Stimulated activated CD4-positive, alpha-beta T cell treated with anti-CD3 and anti-CD28 coated beads, Interleukin-1b, Interleukin-23, amount 100 ng/mL, for 1 hour (primary cell): Measurements from ENCODE around the gene PLXNA4.

Experiments
- DNase-seq, 2 donors: peaks; one replicate each; pipeline ENCODE4 v3.0.0-alpha.2; 2020; ENCODE audit warnings: low read depth in 2 of 2

The PLXNA4 gene

DNA sequence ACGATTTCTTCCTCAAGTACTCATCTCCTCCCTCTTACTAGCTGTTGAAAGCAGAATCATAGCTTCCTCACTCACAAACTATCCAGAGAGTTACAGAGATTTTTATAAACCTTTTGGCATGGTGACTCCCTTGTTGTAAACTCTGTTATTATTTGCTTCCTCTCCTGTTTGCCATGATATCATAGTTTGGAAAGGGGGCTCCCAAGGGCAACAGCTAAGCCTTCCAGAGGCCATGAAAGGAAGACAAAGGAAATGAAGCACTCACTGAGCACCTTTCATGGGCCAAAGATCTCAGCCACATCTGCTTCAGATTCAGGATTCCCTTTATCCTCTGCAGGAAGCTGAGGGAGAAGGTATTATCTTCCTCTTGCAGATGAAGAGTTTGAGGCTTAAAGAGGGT is 484.6 kb downstream of the PLXNA4 start:
- DNase-seq: no peak

GRCh38 chr7:132090444-132090843 is 485.8 kb downstream of the PLXNA4 start:
- DNase-seq: no peak

GRCh38 chr7:132089356-132089755 is 486.9 kb downstream of the PLXNA4 start:
- no peak for DNase-seq

DNA sequence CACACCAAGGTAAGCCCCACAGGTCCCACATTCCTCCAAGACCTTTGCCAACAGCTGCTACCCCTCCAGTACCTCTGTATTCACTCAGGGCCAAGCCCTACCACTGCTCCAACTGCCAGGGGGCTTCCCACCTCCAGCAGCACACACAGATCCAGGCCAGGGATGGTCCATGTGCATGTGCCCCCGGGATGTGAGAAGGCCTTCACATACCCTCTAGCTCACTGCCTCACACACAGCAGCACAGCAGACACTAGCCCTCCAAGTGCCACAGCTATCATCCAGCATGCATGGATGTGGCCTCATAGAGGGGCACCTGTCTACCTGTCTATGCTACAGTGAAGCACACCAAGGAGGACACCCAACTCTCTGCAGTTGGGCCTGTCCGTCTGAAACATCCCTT is 488.8 kb downstream of the PLXNA4 start:
- DNase-seq: no peak

GRCh38 chr7:132084776-132085388 is 491.4 kb downstream of the PLXNA4 start:
- DNase-seq: no peak

DNA sequence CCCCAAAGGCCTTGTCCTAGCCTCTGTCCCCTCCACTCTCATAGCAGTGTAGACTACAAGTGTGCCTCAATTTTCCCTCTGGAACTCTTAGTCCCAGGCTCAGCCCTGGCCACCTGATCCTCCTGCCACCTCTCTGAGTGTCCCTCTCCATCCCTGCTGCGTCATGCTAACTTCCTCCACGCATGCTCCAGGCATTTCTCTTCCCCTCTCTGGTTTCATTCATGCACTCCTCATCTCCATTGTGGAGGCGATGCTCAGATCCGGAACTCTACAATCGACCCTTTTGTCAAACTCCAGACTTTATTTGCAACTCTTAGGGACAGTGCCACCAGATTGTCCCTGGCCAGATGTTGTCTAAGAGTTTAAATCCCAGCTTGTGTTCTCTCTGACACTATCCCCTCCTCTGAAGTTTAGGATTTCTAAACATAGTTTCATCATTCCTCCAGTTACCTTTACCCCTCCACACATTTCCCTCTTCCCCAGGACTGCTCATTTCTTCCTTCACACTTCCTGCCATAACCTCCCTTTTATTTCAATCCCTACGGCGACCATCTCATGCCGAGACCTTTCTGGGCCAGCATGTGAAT is 492.6 kb downstream of the PLXNA4 start:
- DNase-seq: no peak

DNA sequence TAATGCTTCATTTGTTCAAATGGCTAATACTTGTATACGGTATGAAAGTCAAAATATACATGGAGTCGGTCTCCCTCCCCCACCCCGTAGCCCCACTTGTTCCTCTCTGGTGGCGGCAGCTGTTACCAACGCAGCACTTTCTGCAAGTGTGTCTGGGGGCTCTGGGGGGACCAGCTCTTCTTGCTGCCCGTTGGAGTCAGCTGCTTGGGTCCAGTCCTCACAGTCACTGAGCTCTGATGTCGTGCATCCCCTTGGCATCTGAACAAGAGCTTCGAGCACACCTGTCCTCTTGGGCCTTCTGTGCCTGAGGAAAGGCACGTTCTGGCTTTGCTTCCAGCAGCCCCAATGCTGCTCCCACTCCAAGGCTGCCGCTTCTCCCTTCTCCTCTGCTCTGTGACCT is 493.1 kb downstream of the PLXNA4 start:
- DNase-seq: no peak

GRCh38 chr7:132082394-132082793 is 493.9 kb downstream of the PLXNA4 start:
- DNase-seq: no peak

- no peak for DNase-seq
These were observed 494.6 kb downstream of the PLXNA4 start for GRCh38 chr7:132081686-132082085.

- DNase-seq: no peak
These were observed 495.2 kb downstream of the PLXNA4 start for GRCh38 chr7:132080967-132081668.

DNA sequence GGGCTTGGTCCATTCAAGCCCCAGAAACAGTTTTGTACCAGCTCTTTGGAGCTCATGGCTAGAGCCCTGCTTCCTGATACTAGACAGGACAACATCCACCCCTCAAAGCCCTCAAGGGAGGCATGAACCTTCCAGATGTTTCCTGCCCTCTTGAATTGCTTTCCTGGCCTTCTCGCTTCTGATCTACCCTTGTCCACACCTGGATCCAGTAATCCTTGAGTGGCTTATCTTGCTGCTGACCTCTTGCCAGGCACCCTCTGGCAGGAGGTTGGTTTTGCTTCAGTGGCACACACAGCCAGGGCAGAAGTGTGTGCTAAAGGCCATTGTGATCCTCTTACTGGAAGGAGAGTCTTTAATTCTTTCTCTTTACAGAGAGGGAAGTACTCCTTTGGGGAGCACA is 495.8 kb downstream of the PLXNA4 start:
- DNase-seq: no peak

GRCh38 chr7:132078891-132079735 is 497.2 kb downstream of the PLXNA4 start:
- no peak for DNase-seq

DNA sequence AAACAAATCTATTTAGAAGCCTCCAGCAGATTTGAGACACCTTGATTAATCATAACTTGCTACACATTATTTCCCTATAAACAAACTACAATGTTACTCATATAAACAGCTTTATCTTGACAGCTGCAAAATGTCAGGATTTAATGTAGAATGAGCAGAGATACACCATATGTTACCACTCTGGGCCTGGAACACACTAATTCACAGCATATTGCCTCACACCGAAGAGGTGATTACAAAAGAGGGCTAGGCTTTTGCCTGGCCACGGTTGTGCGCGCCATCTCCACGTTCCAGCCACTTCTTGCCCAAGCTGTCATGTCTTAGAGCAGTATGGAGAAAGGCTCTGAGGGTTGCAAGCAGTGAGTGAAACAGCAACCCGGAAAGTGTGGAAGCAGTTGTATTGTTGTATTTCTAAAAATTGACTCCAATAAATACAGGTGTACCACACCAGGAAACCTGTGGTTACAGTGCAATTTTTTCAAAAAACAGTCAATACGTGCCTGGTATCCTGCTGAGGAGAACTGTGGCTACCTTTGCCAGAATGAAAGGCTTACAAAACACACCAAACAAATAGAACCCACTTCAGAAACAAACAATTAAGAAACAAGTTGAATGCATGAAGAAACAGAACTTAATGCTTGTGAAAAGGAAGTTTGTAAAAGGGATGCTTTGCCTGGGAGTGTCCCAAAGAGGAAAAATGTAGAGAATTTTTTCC is 498.1 kb downstream of the PLXNA4 start:
- no peak for DNase-seq

DNA sequence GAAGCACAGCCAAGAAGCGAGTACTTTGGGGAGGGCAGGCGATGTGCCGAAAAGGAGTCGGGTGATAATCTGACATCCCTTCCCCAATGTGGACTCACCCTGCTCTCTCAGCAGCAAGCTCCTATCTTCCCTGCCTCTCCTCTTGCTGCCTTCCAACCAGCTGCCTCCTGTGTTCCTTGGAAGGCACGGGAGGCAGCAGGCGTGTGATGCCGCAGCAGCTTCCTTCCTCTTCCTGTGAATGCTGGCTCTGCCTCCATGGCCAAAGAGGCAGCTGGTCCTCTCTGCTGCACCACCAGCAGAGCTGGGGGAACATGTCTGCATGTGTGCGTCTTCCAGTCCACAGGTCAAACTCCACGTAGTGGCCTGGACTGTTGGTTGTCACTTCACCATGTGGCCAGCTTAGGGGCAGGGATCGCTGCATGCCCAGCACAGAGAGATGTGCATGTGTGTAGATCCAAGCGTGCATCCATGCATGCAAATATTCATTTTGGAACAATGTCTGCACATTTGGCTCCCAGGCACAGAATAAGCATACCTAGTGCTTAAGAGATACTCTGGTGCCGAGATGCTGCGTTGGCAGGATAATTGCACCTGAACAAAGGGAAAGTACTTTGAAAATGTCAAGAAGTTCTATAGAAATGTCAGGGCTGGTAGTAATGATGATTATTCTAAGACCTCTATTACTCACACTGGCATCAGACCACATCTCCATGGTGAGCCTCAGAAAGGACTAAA is 499.8 kb downstream of the PLXNA4 start:
- no peak for DNase-seq

GRCh38 chr7:132075515-132075914 is 500.8 kb downstream of the PLXNA4 start:
- DNase-seq: no peak

- no peak for DNase-seq
These were observed 502.2 kb downstream of the PLXNA4 start for GRCh38 chr7:132073920-132074589.
